HG02981 (cell line): ENCODE results near the gene TEX264.
"Not testable (repeated sequence)": the region's sequence is repeated elsewhere in the genome, so short reads cannot be mapped to it uniquely, and the experiment has no call there.

Source experiments
- ATAC-seq: cut with Tn5 transposase; IDR thresholded peaks from one replicate; pipeline ENCODE4 v1.9.1; 2021; ENCODE audit warnings: mild to moderate bottlenecking, moderate library complexity; ENCODE audit not compliant: unreplicated experiment

The TEX264 gene, protein sequence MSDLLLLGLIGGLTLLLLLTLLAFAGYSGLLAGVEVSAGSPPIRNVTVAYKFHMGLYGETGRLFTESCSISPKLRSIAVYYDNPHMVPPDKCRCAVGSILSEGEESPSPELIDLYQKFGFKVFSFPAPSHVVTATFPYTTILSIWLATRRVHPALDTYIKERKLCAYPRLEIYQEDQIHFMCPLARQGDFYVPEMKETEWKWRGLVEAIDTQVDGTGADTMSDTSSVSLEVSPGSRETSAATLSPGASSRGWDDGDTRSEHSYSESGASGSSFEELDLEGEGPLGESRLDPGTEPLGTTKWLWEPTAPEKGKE

DNA sequence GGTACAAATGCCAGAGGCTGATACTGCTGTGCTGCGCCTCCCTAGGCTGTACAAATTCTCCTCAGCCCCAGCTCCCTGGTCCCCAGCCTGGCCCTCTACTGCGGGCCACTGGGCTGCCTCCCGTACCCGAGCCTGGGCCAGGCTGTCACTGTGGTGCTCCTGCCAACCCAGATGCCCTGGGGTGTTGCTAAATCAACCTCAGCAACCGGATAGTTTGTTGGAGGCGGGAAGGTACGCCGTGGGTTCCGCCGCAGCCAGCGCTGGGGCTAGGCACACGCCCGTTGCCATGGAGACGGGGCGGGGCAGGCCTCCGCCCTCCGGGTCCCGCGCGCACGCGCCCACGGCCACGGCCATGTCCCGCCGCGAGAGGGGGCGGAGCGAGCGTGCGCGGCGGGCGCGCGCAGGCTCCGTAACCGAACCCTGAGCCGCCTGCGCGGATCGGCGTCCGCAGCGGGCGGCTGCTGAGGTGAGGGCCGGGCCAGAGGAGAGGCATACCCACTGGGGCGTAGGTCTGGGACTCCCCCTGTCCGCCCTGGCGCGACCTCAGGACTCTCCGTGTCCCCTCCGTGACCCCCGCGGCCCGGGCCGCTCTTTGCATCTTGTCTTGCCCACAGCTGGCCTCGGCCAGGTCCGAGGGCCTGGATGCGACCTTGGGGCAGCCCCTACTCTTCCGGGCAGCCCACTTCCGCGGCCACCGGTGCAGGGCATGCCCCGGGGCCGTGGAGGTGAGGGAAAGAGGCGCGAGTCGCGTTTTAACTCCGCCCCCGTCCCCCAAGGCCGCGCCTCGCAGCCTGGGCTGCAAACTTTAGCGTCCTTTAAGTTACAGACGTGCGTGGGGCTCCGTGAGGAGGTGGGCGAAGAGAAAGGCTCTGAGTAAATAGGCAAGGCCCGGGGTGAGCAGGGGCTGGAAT lies at the start of gene TEX264:
TSS of gene TEX264 (plus strand) at position 430 of the 911 bp plus-strand sequence. CDS start 3,053 bp downstream, outside the sequence.
- ATAC-seq: peak; percentile 73

DNA sequence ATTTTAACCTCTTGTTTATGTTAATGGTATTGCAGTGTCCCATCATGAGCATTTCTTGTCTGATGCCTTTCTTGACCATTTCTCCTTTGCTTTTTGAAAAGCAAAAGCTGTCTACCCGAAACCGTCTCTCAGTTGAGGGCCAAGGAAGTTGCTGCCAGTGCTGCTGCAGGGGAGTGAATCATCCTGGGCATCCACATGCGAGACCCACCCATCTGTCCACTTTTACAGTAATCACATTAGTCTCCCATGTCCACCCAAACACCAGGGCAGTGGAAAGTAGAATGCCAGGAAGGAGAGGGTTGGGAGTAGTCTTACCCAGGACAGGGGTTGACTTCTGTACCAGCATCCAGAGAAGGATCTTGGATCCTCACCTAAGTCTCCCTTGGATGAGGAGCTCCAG lies 48.6 kb upstream of the TEX264 start:
- no peak for ATAC-seq

DNA sequence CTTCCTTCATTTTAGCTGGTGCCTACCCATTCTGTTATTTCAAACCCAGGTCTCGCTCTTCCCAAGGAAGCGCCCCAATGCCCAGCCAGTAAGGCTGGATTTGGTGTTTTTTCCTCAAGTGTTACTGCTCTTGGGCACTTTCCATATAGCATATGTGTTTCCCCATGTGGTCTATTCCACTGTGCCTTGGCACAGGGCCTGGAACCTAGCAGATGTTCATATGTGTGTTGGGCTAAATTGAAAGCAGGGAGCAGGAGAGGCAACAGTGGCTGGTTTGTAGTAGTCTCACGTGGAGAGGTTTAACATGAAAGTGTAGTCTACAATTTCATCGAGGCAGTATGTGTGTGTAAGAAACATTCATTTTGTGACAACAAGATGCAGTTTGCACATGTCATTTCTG lies 48.2 kb upstream of the TEX264 start:
- ATAC-seq: no peak

DNA sequence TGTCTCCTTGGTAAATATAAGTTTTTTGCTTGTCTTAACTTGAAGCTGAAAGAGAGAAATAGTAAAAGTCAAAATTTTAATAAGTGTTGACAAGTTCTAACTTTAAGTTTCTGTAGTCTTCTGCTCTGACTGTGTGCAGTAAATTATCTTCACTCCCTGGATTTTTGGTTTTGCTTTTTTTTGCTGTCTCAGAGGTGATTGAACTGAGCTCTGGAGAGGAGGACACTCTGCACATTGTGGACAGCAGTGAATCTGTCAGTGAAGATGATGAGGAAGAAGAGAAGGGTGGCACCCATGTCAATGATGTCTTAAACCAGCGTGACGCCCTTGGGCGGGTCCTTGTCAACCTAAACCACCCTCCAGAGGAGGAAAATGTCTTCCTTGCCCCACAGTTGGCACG lies 40.5 kb upstream of the TEX264 start:
- ATAC-seq: no peak

DNA sequence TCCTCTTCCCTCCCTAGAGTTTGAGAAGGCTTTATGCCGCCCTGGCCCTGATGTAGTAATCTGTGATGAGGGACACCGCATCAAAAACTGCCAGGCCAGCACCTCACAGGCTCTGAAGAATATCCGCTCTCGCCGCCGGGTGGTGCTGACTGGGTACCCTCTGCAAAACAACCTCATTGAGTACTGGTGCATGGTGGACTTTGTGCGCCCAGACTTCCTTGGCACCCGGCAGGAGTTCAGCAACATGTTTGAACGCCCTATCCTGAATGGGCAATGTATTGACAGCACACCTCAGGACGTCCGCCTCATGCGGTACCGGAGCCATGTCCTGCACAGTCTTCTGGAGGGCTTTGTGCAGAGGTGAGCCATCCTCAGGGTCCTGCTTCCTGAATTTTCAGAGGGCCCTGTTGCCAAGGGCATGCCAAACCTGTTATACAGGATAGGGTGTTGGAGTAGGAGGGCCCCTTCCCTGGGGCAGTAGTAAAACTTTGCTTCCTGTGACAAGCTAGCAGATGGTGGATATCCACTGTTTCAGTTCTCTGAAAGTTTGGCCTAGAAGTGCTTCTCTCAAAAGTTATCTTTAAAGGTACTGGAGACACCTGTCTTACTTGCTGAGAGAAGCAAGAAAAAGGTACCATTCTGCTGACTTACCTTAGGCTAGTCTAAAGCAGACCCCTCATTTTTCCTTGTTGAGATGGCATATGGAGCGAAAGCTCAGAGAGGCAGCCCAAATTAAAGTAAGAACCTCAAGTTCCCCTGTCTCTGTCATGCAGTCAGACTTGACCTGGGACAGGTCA lies 33.7 kb upstream of the TEX264 start:
- no peak for ATAC-seq

DNA sequence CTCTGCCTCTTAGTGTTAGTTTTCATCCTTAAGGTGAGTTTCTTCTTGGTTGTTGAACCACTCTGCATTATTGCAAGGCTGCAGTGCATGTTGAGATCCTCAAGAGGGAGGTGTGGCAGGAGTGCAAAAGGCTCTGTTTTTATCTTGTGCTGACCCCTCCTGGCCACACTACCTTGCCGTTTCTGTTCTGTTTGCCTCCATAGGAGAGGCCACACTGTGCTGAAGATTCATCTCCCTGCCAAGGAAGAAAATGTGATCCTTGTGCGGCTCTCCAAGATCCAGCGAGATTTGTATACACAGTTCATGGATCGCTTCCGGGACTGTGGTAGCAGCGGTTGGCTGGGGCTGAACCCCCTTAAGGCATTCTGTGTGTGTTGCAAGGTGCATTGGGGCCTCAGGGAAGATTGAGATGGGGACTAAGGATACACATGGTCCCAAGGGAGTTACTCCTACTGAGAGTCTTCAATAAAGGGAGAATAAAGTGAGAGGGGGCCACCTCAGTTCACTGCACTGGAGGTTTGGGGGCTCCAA lies 33.0 kb upstream of the TEX264 start:
- ATAC-seq: peak; percentile 85

DNA sequence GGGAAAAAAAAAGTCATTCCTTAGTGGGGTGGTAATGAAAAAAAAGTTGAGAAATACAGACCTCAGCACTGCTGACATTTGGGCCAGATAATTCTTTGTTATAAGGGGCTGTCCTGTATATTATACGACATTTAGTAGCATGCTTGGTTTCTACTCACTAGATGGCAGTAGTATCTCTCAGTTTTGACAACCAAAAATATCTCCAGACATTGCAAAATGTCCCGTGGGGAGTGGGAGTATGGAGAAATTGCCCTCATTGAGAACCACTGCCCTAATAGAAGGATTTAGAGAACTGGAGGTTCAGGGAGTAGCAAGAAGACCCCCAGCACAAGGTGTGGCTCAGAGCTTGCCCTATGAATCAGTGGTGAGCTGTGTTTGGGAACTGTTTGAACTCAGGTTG lies 28.6 kb upstream of the TEX264 start:
- no peak for ATAC-seq

DNA sequence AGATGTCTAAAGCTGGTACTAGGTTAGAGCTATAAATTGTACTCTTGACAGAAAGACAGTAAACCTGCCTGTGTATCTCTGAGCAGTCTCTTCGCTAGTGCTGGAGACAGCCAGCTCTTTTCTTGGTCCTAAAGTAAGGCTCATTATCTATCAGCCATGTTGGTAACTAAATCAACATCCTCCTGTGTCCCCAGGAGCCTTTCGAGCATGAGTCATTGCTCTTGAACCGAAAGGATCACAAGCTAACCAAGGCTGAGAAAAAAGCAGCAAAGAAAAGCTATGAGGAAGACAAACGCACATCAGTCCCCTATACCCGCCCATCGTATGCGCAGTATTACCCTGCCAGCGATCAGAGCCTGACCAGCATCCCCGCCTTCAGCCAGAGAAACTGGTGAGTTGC lies 25.0 kb upstream of the TEX264 start:
- no peak for ATAC-seq

DNA sequence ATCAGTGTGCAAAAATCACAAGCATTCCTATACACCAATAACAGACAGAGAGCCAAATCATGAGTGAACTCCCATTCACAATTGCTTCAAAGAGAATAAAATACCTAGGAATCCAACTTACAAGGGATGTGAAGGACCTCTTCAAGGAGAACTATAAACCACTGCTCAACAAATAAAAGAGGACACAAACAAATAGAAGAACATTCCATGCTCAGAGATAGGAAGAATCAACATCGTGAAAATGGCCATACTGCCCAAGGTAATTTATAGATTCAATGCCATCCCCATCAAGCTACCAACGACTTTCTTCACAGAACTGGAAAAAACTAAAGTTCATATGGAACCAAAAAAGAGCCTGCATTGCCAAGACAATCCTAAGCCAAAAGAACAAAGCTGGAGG lies 18.9 kb upstream of the TEX264 start:
- ATAC-seq: not testable (repeated sequence)

DNA sequence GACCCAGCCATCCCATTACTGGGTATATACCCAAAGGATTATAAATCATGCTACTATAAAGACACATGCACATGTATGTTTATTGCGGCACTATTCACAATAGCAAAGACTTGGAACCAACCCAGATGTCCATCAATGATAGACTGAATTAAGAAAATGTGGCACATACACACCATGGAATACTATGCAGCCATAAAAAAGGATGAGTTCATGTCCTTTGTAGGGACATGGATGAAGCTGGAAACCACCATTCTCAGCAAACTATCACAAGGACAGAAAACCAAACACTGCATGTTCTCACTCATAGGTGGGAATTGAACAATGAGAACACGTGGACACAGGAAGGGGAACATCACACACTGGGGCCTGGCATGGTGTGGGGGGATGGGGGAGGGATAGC lies 17.6 kb upstream of the TEX264 start:
- ATAC-seq: not testable (repeated sequence)

DNA sequence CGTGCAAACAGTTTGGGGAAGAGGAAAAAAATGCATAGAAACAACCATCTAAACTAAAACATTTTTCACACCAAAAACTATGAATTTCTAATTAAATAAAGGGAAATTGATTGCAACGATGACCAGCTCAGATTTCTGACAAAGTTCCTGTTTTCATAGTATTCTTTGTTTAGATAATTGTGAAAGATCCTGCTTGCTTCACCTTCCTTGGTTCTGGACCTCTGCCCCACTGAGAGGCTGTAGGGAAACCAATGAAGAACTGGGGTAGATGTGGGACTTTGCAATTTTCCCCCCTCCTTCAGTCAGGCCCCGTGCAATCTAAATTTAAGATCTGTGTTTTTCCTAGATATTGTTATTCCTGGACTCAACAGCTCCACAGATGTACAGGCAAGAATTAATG lies 13.8 kb upstream of the TEX264 start:
- no peak for ATAC-seq

DNA sequence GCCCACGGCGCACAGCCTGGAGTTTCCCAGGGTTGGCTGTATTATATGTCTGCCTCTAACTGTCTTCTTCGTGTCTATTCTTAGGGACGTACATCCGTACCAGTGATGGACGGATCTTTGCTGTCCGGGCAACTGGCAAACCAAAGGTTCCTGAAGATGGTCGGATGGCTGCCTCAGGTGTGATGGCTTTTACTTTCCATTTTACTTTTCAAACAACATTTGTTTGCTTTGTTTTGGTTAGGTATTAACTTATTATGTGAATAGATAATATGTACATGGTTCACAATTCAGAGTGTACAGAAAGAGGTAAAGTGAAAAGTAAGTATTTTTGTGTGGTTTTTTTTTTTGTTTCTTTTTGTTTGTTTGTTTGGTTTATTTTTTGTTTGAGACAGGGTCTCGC lies 11.1 kb upstream of the TEX264 start:
- no peak for ATAC-seq

DNA sequence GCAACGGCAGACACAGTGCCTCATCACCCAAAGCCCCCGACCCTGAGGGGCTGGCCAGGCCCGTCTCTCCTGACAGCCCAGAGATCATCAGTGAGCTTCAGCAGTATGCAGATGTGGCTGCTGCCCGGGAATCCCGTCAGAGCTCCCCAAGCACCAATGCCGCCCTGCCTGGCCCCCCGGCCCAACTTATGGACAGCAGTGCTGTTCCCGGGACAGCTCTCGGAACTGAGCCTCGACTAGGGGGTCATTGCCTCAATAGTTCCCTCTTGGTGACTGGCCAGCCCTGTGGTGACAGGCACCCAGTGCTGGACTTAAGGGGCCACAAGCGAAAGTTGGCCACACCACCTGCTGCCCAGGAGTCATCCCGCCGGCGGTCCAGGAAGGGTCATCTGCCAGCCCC lies 8.6 kb upstream of the TEX264 start:
- no peak for ATAC-seq

DNA sequence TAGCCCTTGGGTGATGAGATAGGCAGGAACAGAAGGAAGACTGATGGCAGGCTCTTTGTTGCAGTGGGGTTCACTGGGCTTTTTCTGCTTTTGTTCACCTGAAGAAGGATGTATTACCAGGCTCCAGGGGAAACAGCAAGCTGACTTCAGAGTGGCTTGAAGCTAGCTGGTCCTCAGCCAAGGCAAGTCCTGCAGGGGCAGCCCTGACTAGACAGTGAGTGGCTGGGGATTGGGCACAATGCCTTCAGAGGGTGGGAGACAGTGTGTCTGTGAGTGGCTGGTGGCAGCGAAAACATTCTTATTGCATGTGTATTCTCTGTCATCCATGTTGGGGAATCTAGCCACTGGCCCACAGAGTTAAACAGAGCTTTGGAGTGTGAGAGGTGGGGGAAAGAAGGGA lies 2.3 kb upstream of the TEX264 start:
- ATAC-seq: no peak

DNA sequence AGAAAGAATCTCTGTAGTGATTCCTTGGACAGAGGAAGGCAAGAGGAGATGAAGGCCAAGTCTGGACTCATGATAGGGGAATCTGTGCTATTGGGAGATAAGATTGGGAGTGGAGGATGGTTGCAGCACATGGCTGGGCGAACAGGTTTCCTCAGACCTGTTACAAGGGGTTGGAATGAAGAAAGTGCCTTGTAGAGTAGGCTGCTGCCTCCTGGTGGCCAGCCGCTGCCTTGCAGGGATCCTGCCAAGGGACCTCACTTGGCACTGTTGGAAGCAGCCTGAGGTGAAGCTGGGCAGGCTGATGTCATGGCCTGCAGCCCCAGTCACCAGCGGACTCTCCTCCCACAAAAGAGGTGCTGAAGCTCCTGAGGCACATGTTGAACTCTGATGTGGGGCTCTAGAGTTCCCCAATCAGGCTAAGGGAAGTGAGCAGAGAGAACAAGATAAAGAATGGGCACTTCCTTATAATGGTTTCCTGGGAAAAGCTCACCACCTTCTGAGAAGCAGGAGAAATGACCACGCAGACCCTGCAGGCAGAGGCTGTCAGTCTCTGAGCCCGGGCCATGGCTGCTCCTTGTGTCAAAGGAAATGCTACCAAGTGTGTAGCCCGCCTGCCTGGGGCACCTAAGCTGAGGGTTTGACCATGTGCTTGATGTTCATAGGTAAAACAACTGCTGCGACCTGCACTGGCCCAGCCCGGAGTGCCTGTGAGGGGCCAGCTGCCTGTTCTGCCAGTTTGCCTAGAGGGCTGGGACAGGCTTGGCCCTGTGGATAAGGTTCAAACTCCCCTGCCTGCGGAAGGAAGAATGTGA lies 1.6 kb upstream of the TEX264 start:
- no peak for ATAC-seq

DNA sequence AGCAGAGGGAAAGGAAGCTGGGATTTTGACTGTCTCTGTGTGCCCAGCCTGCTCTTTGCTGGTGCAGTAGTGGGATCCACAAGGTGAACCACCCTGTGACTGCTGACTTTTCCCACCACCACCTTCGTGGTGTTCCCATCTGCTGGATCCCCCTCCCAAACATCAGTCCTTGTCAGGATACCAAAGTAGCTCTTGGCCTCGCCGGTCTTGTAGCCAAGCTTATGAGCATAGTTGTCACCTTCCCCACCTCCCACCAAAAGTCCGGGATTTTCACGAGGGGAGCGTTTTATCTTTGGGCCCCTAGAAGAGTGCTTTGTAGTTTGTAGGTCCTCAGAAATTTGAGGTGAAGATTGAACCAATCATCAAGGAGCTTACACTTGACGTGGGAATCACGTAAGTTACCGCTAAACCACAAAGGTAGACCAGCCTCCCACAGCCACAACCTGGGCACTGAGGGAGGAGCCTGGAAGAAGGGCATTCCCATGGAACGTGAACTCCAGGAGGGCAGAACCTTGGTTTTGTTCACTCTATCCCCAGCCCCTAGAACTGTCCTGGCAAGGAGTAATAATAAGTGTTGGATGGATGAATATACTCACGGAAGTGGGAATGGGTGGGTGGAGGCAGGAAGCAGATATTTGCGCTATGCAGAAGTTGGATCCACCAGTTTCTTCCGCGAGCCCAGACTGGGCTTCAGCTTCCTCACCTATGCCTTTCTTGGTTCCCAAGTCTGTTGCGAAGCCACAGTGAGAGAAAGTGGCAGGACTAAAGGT lies 814 bp upstream of the TEX264 start:
- no peak for ATAC-seq

DNA sequence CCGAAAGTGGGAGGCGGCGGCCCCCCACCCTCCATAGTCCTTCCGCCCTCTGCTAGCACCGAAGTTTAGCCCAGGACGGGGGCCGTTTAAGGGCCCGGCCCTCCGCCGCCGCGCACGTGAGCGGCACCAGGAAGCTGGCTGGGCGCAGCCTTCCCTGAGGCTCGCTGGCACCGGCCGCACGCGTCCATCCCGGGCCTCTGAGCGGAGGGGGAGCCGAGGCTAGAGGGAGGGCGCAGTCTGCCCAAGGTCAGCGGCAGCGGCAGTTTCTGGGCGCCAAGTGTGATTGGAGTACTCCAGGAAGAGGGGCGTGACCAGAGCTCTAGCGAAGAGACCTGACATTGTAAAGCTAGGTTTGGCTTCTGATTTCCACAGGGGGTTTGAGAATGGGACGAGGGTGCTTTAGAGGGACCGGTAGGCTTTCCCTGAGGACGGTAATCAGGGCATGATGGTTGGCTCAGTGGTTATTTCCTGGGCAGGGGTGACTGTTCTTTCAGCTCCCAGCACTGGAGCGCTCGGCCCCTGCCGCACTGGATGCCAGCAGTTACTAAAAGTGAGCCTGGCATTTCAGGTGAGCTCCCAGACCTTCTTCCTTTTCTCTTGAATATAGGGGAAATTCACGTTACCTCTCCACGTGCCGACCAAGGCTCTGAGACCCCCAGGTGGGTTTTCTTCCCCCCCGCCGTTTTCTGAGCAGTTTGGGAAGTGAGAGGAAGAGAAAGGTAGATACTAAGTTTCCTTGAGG lies 853 bp downstream of the TEX264 start:
- ATAC-seq: peak; percentile 23

DNA sequence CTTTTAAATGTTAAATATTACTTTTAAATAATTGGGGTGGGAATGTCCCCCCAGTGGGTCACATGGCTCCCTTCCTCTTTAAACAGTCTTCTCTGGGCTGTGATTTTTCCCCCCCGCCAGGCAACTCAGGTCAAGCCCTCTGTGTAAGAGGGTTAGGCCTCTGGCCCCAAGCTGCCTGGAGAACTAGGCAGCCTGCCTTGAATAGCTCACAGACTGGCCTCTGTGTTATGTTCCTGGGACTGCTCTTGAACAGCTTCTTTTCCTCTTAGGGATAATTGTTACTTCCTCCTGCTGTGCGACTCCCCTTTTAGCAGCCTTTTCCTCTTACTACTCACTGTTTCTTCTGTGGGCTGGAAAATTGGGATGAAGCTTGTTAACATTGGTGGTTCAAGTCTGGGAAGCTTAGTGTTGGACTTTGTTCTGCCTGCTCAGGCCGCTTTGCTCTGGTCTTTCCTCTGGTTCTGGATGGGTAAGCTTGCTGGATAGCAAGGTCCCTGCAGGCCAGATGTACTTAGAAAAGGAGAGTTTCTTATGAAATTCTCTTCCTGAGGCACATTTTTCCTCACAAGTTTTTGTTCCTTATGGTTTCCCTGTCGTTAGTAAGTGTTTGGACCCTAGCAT lies 2.2 kb downstream of the TEX264 start:
- ATAC-seq: no peak
